Thoracic aorta (tissue), 2 donors: ENCODE data around the gene CTBP2. TPM values are rescaled to one million over a fixed set of nuclear protein-coding genes. Genes with fewer than 3 reads are reported as not detected.

Experiments
- ATAC-seq: fragments of 150-250 bp; one replicate; pipeline ENCODE4 v1.8.0; 2017; ENCODE audit warnings: low read depth; ENCODE audit not compliant: insufficient number of reproducible peaks, low FRiP score
- DNase-seq: peaks from one replicate; pipeline ENCODE4 v3.0.0-alpha.2; 2020; ENCODE audit warnings: low spot score
- H3K27ac ChIP-seq, 2 donors: fragments of 200-600 bp; sonication (generic); 1 replicate in 1 of 2; 2 replicates in 1 of 2; pipeline ENCODE4 v1.5.1; 2016; ENCODE audit warnings: mild to moderate bottlenecking in 2 of 2, moderate library complexity in 2 of 2
- H3K27me3 ChIP-seq: fragments of 200-600 bp; sonication (generic); replicated peaks from 2 replicates; pipeline ENCODE4 v1.6.0; 2016; ENCODE audit warnings: mild to moderate bottlenecking; ENCODE audit not compliant: insufficient read depth
- H3K36me3 ChIP-seq: fragments of 200-600 bp; sonication (generic); one replicate; pipeline ENCODE4 v1.5.1; 2016
- H3K4me1 ChIP-seq, 2 donors: fragments of 200-600 bp; sonication (generic); 1 replicate in 1 of 2; 2 replicates in 1 of 2; pipeline versions ENCODE4 v1.5.1 to v1.6.0; 2016; ENCODE audit warnings: low read depth in 2 of 2, mild to moderate bottlenecking in 1 of 2; ENCODE audit not compliant: control insufficient read depth in 1 of 2
- H3K4me3 ChIP-seq: fragments of 200-600 bp; sonication (generic); 2 replicates; pipeline ENCODE4 v1.5.1; 2016; ENCODE audit warnings: mild to moderate bottlenecking
- H3K9me3 ChIP-seq: fragments of 200-600 bp; sonication (generic); 2 replicates; pipeline ENCODE4 v1.5.1; 2016
- CTCF ChIP-seq: fragments of 200-600 bp; sonication (generic); IDR thresholded peaks from one replicate; pipeline ENCODE4 v1.5.1; 2019; ENCODE audit warnings: antibody characterized with exemption
- total RNA-seq, 2 donors: library from RNA; depleted of rRNA; stranded (reverse); fragments of >200 nt; gene quantifications; one replicate each; pipeline versions ENCODE4 v1.1.0 to v1.2.3, GENCODE V29; 2016

The CTBP2 gene
- total RNA-seq, 2 donors from 2014 or later = 62.8 to 80.6 TPM

- H3K27me3 ChIP-seq = no peaks in the 10 kb centered on the region
- no peak overlapping the region for H3K4me3 ChIP-seq
- ATAC-seq = no peak
- no peak for TF ChIP-seq CTCF
- no peak for DNase-seq
- H3K27ac ChIP-seq = no peak overlapping the region
- H3K9me3 ChIP-seq = no peaks in the 10 kb centered on the region
- peaks cover 0 to 70% of the 10 kb centered on the region in 2 donors for H3K4me1 ChIP-seq
- H3K36me3 ChIP-seq = peaks cover 13% of the 10 kb centered on the region
These were observed 26.5 kb downstream of the CTBP2 start for GRCh38 chr10:125133696-125134482.

- H3K4me1 ChIP-seq = peaks cover 3 to 70% of the 10 kb centered on the region in 2 donors
- H3K36me3 ChIP-seq = peaks cover 13% of the 10 kb centered on the region
- no peaks in the 10 kb centered on the region for H3K27me3 ChIP-seq
- no peaks in the 10 kb centered on the region for H3K9me3 ChIP-seq
- H3K4me3 ChIP-seq = no peak overlapping the region
- ATAC-seq (no peak), DNase-seq (no peak)
- no peak for TF ChIP-seq CTCF
- H3K27ac ChIP-seq = no peak overlapping the region
These were observed 28.0 kb downstream of the CTBP2 start for GRCh38 chr10:125132344-125132743.

GRCh38 chr10:125130916-125131315 lies 29.4 kb downstream of the CTBP2 start:
- peaks cover 3 to 62% of the 10 kb centered on the region in 2 donors for H3K4me1 ChIP-seq
- no peak for TF ChIP-seq CTCF
- no peak overlapping the region for H3K27ac ChIP-seq
- no peak for DNase-seq
- no peak overlapping the region for H3K4me3 ChIP-seq
- no peaks in the 10 kb centered on the region for H3K27me3 ChIP-seq
- no peak for ATAC-seq
- no peaks in the 10 kb centered on the region for H3K9me3 ChIP-seq
- H3K36me3 ChIP-seq = peaks cover 13% of the 10 kb centered on the region

GRCh38 chr10:125130260-125130659 lies 30.1 kb downstream of the CTBP2 start:
- H3K27ac ChIP-seq = no peak overlapping the region
- ATAC-seq (no peak), DNase-seq (no peak)

GRCh38 chr10:125129076-125129458 lies 31.3 kb downstream of the CTBP2 start:
- Histone ChIP-seq H3K4me3 (no peak overlapping the region), H3K36me3 (peaks cover 13% of the 10 kb centered on the region), H3K27ac (no peak overlapping the region), H3K27me3 (no peaks in the 10 kb centered on the region), H3K4me1 (peaks cover 9 to 71% of the 10 kb centered on the region in 2 donors), H3K9me3 (no peaks in the 10 kb centered on the region)
- ATAC-seq = no peak
- TF ChIP-seq CTCF = no peak
- no peak for DNase-seq

More at GRCh38 chr10:125130260-125130659, 30.1 kb downstream of the CTBP2 start:
- peaks cover 13% of the 10 kb centered on the region for H3K36me3 ChIP-seq
- no peaks in the 10 kb centered on the region for H3K27me3 ChIP-seq
- TF ChIP-seq CTCF = no peak
- H3K4me3 ChIP-seq = no peak overlapping the region
- peaks cover 6 to 64% of the 10 kb centered on the region in 2 donors for H3K4me1 ChIP-seq
- H3K9me3 ChIP-seq = no peaks in the 10 kb centered on the region
